ENCODE data around the gene NAAA. TPM values are rescaled to one million over a fixed set of nuclear protein-coding genes. Genes with fewer than 3 reads are reported as not detected.

The NAAA gene
- 30.7 and 35.6 TPM in 2 replicates for total RNA-seq

DNA sequence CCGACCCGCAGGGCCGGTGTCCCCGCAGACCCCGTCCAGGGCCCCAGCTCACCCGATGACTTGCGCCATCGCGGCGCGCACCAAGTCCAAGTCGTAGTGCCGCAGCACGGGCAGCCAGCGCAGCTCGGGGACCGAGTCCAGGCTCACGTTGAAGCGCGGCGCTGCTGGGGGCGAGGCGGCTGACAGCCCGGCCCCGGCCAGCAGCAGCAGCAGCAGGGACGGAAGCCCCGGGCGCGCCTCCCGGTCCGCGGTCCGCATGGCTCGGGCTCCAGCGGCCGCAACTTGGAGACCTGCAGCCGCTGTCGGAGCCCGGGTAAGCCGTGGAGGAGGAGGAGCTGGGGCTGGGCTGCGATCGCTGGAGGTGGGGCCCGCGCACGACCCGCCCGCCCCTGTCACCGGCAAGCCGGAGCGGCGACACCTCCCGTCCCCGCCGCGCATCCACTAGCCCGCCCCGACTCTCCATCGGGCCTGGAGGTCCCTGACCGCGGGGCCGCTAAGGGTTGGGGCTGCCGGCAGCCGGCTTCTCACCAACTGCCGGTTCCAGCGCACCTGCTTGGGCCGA is at the start of gene NAAA:
Gene NAAA, minus strand, starts transcription at position 322 of the 562 bp plus-strand sequence. Its CDS starts 64 bp downstream, at position 258.

DNA sequence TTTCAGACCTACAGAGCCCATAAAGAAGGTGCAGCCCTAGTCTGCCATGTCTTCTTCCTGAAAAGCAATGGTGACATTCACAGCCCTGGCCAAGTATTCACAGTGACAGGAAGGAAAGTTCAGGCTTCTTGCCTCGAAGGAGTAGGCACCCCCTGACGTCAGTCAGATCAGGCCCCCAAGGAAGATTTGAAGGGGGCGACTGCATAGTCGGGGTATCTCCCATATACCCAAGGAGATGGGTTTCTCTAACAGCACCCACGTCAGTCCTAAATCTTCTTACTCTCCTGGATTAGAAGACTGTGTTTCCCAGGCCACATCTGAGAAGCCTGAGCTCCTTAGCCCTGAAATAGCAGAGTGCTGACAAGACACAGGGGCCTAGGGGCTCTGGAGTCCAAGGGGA is 38.5 kb downstream of the NAAA start, which contains the start of gene PPEF2:
Gene PPEF2, minus strand, starts transcription at position 101 of the 400 bp plus-strand sequence. CDS start 6,127 bp downstream, outside the sequence.

Other genes starting within 250 kb of the NAAA start
- 124 and 129 TPM in 2 replicates for gene USO1, start 216.4 kb downstream of the NAAA start, total RNA-seq
- gene PPEF2, start 38.6 kb downstream of the NAAA start, total RNA-seq = not detected in 2 replicates
- 28.1 and 33.9 TPM in 2 replicates for gene SDAD1, start 49.9 kb upstream of the NAAA start, total RNA-seq
- gene CXCL9, start 66.5 kb upstream of the NAAA start, total RNA-seq = not detected in 2 replicates
- gene CXCL10, start 82.5 kb upstream of the NAAA start, total RNA-seq = 1.8 TPM in 1 of 2 replicates, not detected in the other
- gene CXCL11, start 95.1 kb upstream of the NAAA start, total RNA-seq = 0.15 TPM in 1 of 2 replicates, not detected in the other
- gene ART3, start 133.7 kb upstream of the NAAA start, total RNA-seq = not detected in 2 replicates
- 48.8 and 76.2 TPM in 2 replicates for gene NUP54, start 207.4 kb upstream of the NAAA start, total RNA-seq